ENCODE measurements around the gene CD96. TPM values are rescaled to one million over a fixed set of nuclear protein-coding genes. Genes with fewer than 3 reads are reported as not detected.

CD96 gene
- total and polyA plus RNA-seq, 2 donors (not counting 3 experiments of a cell fraction or from before 2014, with no cell fraction given): not detected

- Histone ChIP-seq H3K9me1 (replicated peaks; ENCODE audit: control insufficient read depth, extremely low read depth, insufficient read depth, low read length) (no peaks in the 10 kb centered on the region), H4K20me1 (replicated peaks; ENCODE audit: control insufficient read depth, extremely low read depth, insufficient read depth, low read length) (no peaks in the 10 kb centered on the region), H2AFZ (ENCODE audit: low read depth, low read length) (no peak overlapping the region), H3K79me2 (ENCODE audit: control insufficient read depth, insufficient read depth, low read length) (no peaks in the 10 kb centered on the region), H3K4me2 (ENCODE audit: insufficient read depth, low read length) (no peak overlapping the region), H3K27me3 (ENCODE audit: control insufficient read depth in 2 of 2, insufficient read depth in 2 of 2, low read length in 2 of 2) (peaks cover 0 to 3% of the 10 kb centered on the region in 2 experiments), H3K9me3 (replicated peaks; ENCODE audit: control insufficient read depth, insufficient read depth, low read length) (no peaks in the 10 kb centered on the region), H3K4me3 (replicated peaks in 1 of 3; ENCODE audit: insufficient read depth in 1 of 3, low read depth in 1 of 3, low read length in 3 of 3) (no peak overlapping the region), H3K9ac (replicated peaks; ENCODE audit: extremely low read depth, insufficient read depth, low read length) (no peak overlapping the region), H3K27ac (ENCODE audit: insufficient read depth, low read depth, low read length) (no peak overlapping the region), H3K36me3 (ENCODE audit: control insufficient read depth in 2 of 2, extremely low read depth in 1 of 2, insufficient read depth in 2 of 2, low read length in 2 of 2) (no peaks in the 10 kb centered on the region), H3K4me1 (ENCODE audit: control insufficient read depth, extremely low read depth, insufficient read depth, low read length) (no peaks in the 10 kb centered on the region)
- BruUV-seq (replicated peaks): no TSS peak
- CTCF ChIA-PET: no interaction called here
- intact Hi-C loops (cut with micrococcal nuclease) (no loop called here), dilution Hi-C loops (cut with MboI; ENCODE audit: extremely low pct_ligation_motif_present, low sequenced_read_pairs) (no loop called here)
- POLR2A ChIA-PET: no interaction called here
- no peak for TF ChIP-seq POLR2AphosphoS5 (IDR thresholded peaks at IDR 0.05; ENCODE audit: insufficient read depth, low read depth, low read length)
- TF ChIP-seq FOS (IDR thresholded peaks at IDR 0.05; ENCODE audit: borderline replicate concordance, insufficient read depth, low read length): no peak
- TF ChIP-seq POLR2A (IDR thresholded peaks at IDR 0.05; ENCODE audit: low read depth, low read length): no peak
- no peak for TF ChIP-seq EZH2 (IDR thresholded peaks at IDR 0.05; ENCODE audit: borderline replicate concordance, low read depth, low read length, severe bottlenecking)
- TF ChIP-seq GATA2 (IDR thresholded peaks at IDR 0.05; ENCODE audit: insufficient read depth, insufficient read length, low read depth, low read length): no peak
- TF ChIP-seq MYC (IDR thresholded peaks at IDR 0.05; ENCODE audit: low read depth, low read length): no peak
- no peak for TF ChIP-seq JUN (IDR thresholded peaks at IDR 0.05; ENCODE audit: borderline replicate concordance, insufficient read depth, insufficient read length, low read depth)
- no peak for TF ChIP-seq MAX (IDR thresholded peaks at IDR 0.05; ENCODE audit: insufficient read depth, insufficient read length)
- TF ChIP-seq CTCF (IDR thresholded peaks at IDR 0.05; ENCODE audit: extremely low read depth in 1 of 2, insufficient read depth in 1 of 2, low read depth in 1 of 2, low read length in 2 of 2): no peak
- DNase-seq (ENCODE audit: low read depth, low spot score) (no peak), FAIRE-seq (no peak)
Observed at GRCh38 chr3:111592143-111592542, 50.1 kb downstream of the CD96 start.

All from endothelial cell of umbilical vein (primary cell).